Duodenal mucosa (tissue), 2 donors: ENCODE results near the gene CHCHD5.

Source experiments
- H3K27ac ChIP-seq: one replicate; pipeline ENCODE4 v1.7.0; 2013; ENCODE audit warnings: low read depth, low read length
- H3K27me3 ChIP-seq, 2 donors: one replicate each; pipeline ENCODE4 v1.7.0; 2013; ENCODE audit warnings: low read length in 2 of 2, control low read depth in 1 of 2; ENCODE audit not compliant: insufficient read depth in 2 of 2, control insufficient read depth in 1 of 2
- H3K36me3 ChIP-seq, 2 donors: one replicate each; pipeline ENCODE4 v1.7.0; 2013; ENCODE audit warnings: low read length in 2 of 2, control low read depth in 1 of 2; ENCODE audit not compliant: insufficient read depth in 2 of 2, control insufficient read depth in 1 of 2
- H3K4me1 ChIP-seq, 2 donors: one replicate each; pipeline ENCODE4 v1.7.0; 2013; ENCODE audit warnings: low read length in 2 of 2, control low read depth in 1 of 2; ENCODE audit not compliant: insufficient read depth in 2 of 2, control insufficient read depth in 1 of 2
- H3K4me3 ChIP-seq, 2 donors: one replicate each; pipeline ENCODE4 v1.7.0; 2013; ENCODE audit warnings: low read length in 2 of 2, low read depth in 1 of 2
- H3K9ac ChIP-seq, 2 donors: one replicate each; pipeline ENCODE4 v1.7.0; 2013; ENCODE audit warnings: low read length in 2 of 2, low read depth in 1 of 2
- H3K9me3 ChIP-seq, 2 donors: one replicate each; pipeline ENCODE4 v1.7.0; 2013; ENCODE audit warnings: low read length in 2 of 2, control low read depth in 1 of 2; ENCODE audit not compliant: control insufficient read depth in 1 of 2

The CHCHD5 gene

GRCh38 chr2:112633708-112634107, 49.3 kb downstream of the CHCHD5 start:
- Histone ChIP-seq H3K4me1 (peaks cover 10 to 24% of the 10 kb centered on the region in 2 donors), H3K27me3 (no peaks in the 10 kb centered on the region), H3K4me3 (no peak overlapping the region), H3K9ac (no peak overlapping the region), H3K27ac (no peak overlapping the region), H3K9me3 (no peaks in the 10 kb centered on the region), H3K36me3 (no peaks in the 10 kb centered on the region)

GRCh38 chr2:112634153-112634873, 49.9 kb downstream of the CHCHD5 start:
- peaks cover 10 to 24% of the 10 kb centered on the region in 2 donors for H3K4me1 ChIP-seq
- no peaks in the 10 kb centered on the region for H3K27me3 ChIP-seq
- H3K4me3 ChIP-seq, result no peak overlapping the region
- no peak overlapping the region for H3K9ac ChIP-seq
- H3K9me3 ChIP-seq, result no peaks in the 10 kb centered on the region
- no peak overlapping the region for H3K27ac ChIP-seq
- no peaks in the 10 kb centered on the region for H3K36me3 ChIP-seq

DNA sequence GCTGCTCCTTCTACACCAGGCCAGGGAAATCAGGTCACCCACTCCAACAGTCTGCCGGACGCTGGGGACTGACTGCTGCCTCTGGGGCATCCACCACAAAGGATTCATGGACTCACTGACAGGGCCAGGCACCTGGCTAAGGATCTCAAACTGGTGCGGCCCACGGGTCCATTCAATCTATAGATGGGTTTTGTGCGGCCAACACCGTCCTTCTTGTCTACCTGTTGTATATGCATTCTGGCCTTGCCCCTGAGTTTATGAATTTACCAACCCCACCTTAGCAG, 50.4 kb downstream of the CHCHD5 start:
- H3K9me3 ChIP-seq, result no peaks in the 10 kb centered on the region
- peaks cover 10 to 24% of the 10 kb centered on the region in 2 donors for H3K4me1 ChIP-seq
- H3K9ac ChIP-seq, result no peak overlapping the region
- no peaks in the 10 kb centered on the region for H3K27me3 ChIP-seq
- no peak overlapping the region for H3K27ac ChIP-seq
- no peaks in the 10 kb centered on the region for H3K36me3 ChIP-seq
- H3K4me3 ChIP-seq, result no peak overlapping the region

- H3K27ac ChIP-seq, result no peak overlapping the region
- H3K9ac ChIP-seq, result no peak overlapping the region
- H3K4me1 ChIP-seq, result peaks cover 7 to 9% of the 10 kb centered on the region in 2 donors
- H3K9me3 ChIP-seq, result no peaks in the 10 kb centered on the region
- H3K27me3 ChIP-seq, result no peaks in the 10 kb centered on the region
- no peaks in the 10 kb centered on the region for H3K36me3 ChIP-seq
- no peak overlapping the region for H3K4me3 ChIP-seq
These were observed 52.3 kb downstream of the CHCHD5 start for GRCh38 chr2:112636605-112637288.

DNA sequence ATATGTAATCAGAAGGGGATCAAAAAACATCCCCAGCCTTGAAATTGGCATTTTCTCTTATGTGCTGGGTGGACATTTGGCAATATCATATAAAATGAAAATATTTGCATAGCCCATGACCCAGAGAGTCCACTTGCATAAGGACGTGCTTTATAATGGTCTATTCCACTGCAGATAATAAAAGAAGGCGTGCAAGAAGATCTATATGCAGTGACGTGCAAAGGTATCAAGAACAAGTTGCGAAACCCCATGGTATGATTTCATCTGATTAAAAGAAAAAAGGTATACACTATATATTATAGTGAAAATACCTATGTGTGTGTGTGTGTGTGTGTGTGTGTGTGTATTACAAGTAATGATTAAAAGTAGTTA, 52.9 kb downstream of the CHCHD5 start:
- H3K4me3 ChIP-seq, result no peak overlapping the region
- H3K9me3 ChIP-seq, result no peaks in the 10 kb centered on the region
- H3K4me1 ChIP-seq, result peaks cover 5 to 6% of the 10 kb centered on the region in 2 donors
- H3K27ac ChIP-seq, result no peak overlapping the region
- H3K9ac ChIP-seq, result no peak overlapping the region
- no peaks in the 10 kb centered on the region for H3K27me3 ChIP-seq
- H3K36me3 ChIP-seq, result no peaks in the 10 kb centered on the region
